Measurements from ENCODE around the gene ZNF597.

The ZNF597 gene

GRCh38 chr16:3444032-3444388, 706 bp upstream of the ZNF597 start:
- Histone ChIP-seq H3K9ac (ENCODE audit: low read depth, low read length) (peak overlapping the region; percentile 65), H3K27me3 (ENCODE audit: insufficient read depth, low read length, poor library complexity) (no peaks in the 10 kb centered on the region), H3K36me3 (ENCODE audit: insufficient read depth, low read length) (peaks cover 27% of the 10 kb centered on the region), H3K4me3 (ENCODE audit: low read depth in 1 of 2, low read length in 2 of 2) (peak overlapping the region; percentile 47 to 74; a peak in 3 of 4 replicates), H4K20me1 (ENCODE audit: insufficient read depth, low read length) (0 out of 2 replicates have a peak, but pooled peaks cover 3% of the 10 kb centered on the region), H3K4me1 (ENCODE audit: insufficient read depth, low read length) (peaks cover 19% of the 10 kb centered on the region), H3K79me2 (ENCODE audit: insufficient read depth, low read length) (peaks cover 46% of the 10 kb centered on the region), H3K9me3 (ENCODE audit: insufficient read depth, low read length, severe bottlenecking) (peaks cover 2% of the 10 kb centered on the region), H3K4me2 (ENCODE audit: insufficient read depth, low read length) (peak overlapping the region; percentile 91), H2AFZ (ENCODE audit: low read depth, low read length) (peak overlapping the region; percentile 68), H3K27ac (ENCODE audit: low read length) (peak overlapping the region; percentile 75)
- peak; percentile 52 for DNase-seq
- TF ChIP-seq, protein P1, sequence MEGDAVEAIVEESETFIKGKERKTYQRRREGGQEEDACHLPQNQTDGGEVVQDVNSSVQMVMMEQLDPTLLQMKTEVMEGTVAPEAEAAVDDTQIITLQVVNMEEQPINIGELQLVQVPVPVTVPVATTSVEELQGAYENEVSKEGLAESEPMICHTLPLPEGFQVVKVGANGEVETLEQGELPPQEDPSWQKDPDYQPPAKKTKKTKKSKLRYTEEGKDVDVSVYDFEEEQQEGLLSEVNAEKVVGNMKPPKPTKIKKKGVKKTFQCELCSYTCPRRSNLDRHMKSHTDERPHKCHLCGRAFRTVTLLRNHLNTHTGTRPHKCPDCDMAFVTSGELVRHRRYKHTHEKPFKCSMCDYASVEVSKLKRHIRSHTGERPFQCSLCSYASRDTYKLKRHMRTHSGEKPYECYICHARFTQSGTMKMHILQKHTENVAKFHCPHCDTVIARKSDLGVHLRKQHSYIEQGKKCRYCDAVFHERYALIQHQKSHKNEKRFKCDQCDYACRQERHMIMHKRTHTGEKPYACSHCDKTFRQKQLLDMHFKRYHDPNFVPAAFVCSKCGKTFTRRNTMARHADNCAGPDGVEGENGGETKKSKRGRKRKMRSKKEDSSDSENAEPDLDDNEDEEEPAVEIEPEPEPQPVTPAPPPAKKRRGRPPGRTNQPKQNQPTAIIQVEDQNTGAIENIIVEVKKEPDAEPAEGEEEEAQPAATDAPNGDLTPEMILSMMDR (IDR thresholded peaks at IDR 0.05; ENCODE audit: borderline replicate concordance, extremely low read depth, low read length, poor library complexity, severe bottlenecking) = no peak
- TF ChIP-seq EZH2 (IDR thresholded peaks at IDR 0.05; ENCODE audit: borderline replicate concordance, low read depth, low read length, severe bottlenecking) = no peak
- ATAC-seq (ENCODE audit: insufficient read depth, low read depth) = peak; percentile 61

GRCh38 chr16:3439637-3440036, 3.7 kb downstream of the ZNF597 start:
- H3K4me3 ChIP-seq (ENCODE audit: low read depth in 1 of 2, low read length in 2 of 2) = no peak overlapping the region
- peaks cover 14% of the 10 kb centered on the region for H3K4me1 ChIP-seq (ENCODE audit: insufficient read depth, low read length)
- H3K27me3 ChIP-seq (ENCODE audit: insufficient read depth, low read length, poor library complexity) = no peaks in the 10 kb centered on the region
- no peaks in the 10 kb centered on the region for H4K20me1 ChIP-seq (ENCODE audit: insufficient read depth, low read length)
- peaks cover 35% of the 10 kb centered on the region for H3K79me2 ChIP-seq (ENCODE audit: insufficient read depth, low read length)
- H2AFZ ChIP-seq (ENCODE audit: low read depth, low read length) = no peak overlapping the region
- ATAC-seq (ENCODE audit: insufficient read depth, low read depth) (no peak), DNase-seq (no peak)
- no peak overlapping the region for H3K27ac ChIP-seq (ENCODE audit: low read length)
- TF ChIP-seq, protein P1 (IDR thresholded peaks at IDR 0.05; ENCODE audit: borderline replicate concordance, extremely low read depth, low read length, poor library complexity, severe bottlenecking) = no peak
- TF ChIP-seq EZH2 (IDR thresholded peaks at IDR 0.05; ENCODE audit: borderline replicate concordance, low read depth, low read length, severe bottlenecking) = no peak
- H3K9ac ChIP-seq (ENCODE audit: low read depth, low read length) = no peak overlapping the region
- H3K9me3 ChIP-seq (ENCODE audit: insufficient read depth, low read length, severe bottlenecking) = peaks cover 2% of the 10 kb centered on the region
- H3K4me2 ChIP-seq (ENCODE audit: insufficient read depth, low read length) = no peak overlapping the region
- H3K36me3 ChIP-seq (ENCODE audit: insufficient read depth, low read length) = peaks cover 23% of the 10 kb centered on the region

DNA sequence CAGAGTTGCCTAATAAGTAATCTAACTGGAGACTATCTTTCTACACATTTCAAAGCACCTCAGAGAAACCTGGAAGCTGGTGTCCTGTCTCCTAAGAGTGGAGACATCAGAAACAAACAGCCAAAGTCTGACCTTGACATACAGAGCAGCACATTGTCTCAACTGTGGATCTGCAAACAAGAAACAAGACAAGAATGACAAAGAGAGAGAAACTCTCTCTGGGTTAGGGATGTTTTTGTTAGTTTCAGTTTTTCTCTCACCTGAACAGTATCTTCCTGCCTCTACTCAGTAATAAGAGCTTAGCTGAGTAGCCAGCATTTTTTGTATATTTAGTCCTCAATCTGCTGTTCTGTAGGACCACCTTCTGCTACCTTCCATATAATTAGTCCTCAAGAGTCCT, 8.9 kb downstream of the ZNF597 start:
- H2AFZ ChIP-seq (ENCODE audit: low read depth, low read length) = no peak overlapping the region
- no peak overlapping the region for H3K27ac ChIP-seq (ENCODE audit: low read length)
- peaks cover 14% of the 10 kb centered on the region; the same call in 1 of the 2 replicates for H3K36me3 ChIP-seq (ENCODE audit: insufficient read depth, low read length)
- TF ChIP-seq, protein P1 (IDR thresholded peaks at IDR 0.05; ENCODE audit: borderline replicate concordance, extremely low read depth, low read length, poor library complexity, severe bottlenecking) = no peak
- TF ChIP-seq EZH2 (IDR thresholded peaks at IDR 0.05; ENCODE audit: borderline replicate concordance, low read depth, low read length, severe bottlenecking) = no peak
- no peaks in the 10 kb centered on the region for H3K9me3 ChIP-seq (ENCODE audit: insufficient read depth, low read length, severe bottlenecking)
- peaks cover 6% of the 10 kb centered on the region; the same call in 1 of the 2 replicates for H3K79me2 ChIP-seq (ENCODE audit: insufficient read depth, low read length)
- no peaks in the 10 kb centered on the region for H3K27me3 ChIP-seq (ENCODE audit: insufficient read depth, low read length, poor library complexity)
- H3K4me2 ChIP-seq (ENCODE audit: insufficient read depth, low read length) = no peak overlapping the region
- no peak overlapping the region for H3K9ac ChIP-seq (ENCODE audit: low read depth, low read length)
- ATAC-seq (ENCODE audit: insufficient read depth, low read depth) (no peak), DNase-seq (no peak)
- no peaks in the 10 kb centered on the region for H4K20me1 ChIP-seq (ENCODE audit: insufficient read depth, low read length)
- H3K4me1 ChIP-seq (ENCODE audit: insufficient read depth, low read length) = no peaks in the 10 kb centered on the region
- H3K4me3 ChIP-seq (ENCODE audit: low read depth in 1 of 2, low read length in 2 of 2) = no peak overlapping the region

All from DND-41 (cell line).